Measurements from ENCODE around the gene JAG2.
"Not testable (repeated sequence)": the region's sequence is repeated elsewhere in the genome, so short reads cannot be mapped to it uniquely, and the experiment has no call there.

The JAG2 gene

DNA sequence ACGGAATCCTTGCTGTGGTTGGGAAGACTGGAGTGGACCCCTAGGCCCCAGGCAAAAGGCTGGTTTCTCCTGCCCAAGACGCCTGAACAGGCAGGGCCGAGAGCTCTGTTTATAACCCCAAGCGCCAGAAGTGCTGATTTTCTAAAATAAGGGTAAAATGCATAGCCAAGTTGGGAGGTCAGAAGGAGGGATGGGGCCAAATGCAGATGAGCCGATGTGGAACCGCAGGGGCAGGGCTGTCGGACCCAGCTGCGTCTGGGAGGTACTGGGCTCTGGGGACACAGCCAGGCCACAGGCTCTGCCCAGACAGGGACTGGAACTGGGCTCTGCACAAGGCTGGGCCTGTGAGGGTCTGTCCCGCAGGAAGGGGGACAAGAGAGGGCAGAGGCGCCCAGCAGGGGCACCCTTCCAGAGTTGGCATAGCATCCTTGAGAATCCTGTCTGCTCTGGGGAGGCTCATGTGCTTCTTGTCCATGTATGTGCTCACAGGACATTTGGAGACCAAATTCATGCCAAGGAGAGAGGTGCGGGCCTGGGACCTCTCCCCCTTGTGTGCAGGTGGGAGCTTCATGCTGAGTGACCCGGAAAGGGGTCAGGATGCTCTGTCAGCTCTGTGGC, 49.1 kb downstream of the JAG2 start:
- Mint-ChIP-seq H3K27ac (no peak overlapping the region), H3K27me3 (peaks cover 38 to 77% of the 10 kb centered on the region in 2 donors), H3K9me3 (peaks cover 0 to 8% of the 10 kb centered on the region in 2 donors), H3K4me3 (no peak overlapping the region), H3K4me1 (ENCODE audit: low read depth in 2 of 2) (peaks cover 0 to 4% of the 10 kb centered on the region in 2 donors), H3K36me3 (ENCODE audit: insufficient read depth) (peaks cover 3% of the 10 kb centered on the region)
- DNase-seq (no peak), ATAC-seq (replicated peaks) (no peak)

- ATAC-seq (replicated peaks), result no peak
- no peak overlapping the region for H3K4me3 Mint-ChIP-seq
- no peaks in the 10 kb centered on the region for H3K4me1 Mint-ChIP-seq (ENCODE audit: low read depth in 2 of 2)
- no peak for DNase-seq
- peaks cover 0 to 8% of the 10 kb centered on the region in 2 donors for H3K9me3 Mint-ChIP-seq
- peaks cover 3% of the 10 kb centered on the region for H3K36me3 Mint-ChIP-seq (ENCODE audit: insufficient read depth)
- H3K27ac Mint-ChIP-seq, result no peak overlapping the region
- H3K27me3 Mint-ChIP-seq, result peaks cover 32 to 71% of the 10 kb centered on the region in 2 donors
Observed at GRCh38 chr14:105118646-105119407, 49.7 kb downstream of the JAG2 start.

GRCh38 chr14:105117710-105118385, 50.7 kb downstream of the JAG2 start:
- Mint-ChIP-seq H3K9me3 (peaks cover 0 to 8% of the 10 kb centered on the region in 2 donors), H3K27ac (peak overlapping the region in 1 of 2 donors; percentile 32), H3K36me3 (ENCODE audit: insufficient read depth) (peaks cover 3% of the 10 kb centered on the region), H3K27me3 (peaks cover 25 to 61% of the 10 kb centered on the region in 2 donors), H3K4me3 (no peak overlapping the region), H3K4me1 (ENCODE audit: low read depth in 2 of 2) (no peaks in the 10 kb centered on the region)
- DNase-seq, result no peak
- ATAC-seq (replicated peaks), result no peak

DNA sequence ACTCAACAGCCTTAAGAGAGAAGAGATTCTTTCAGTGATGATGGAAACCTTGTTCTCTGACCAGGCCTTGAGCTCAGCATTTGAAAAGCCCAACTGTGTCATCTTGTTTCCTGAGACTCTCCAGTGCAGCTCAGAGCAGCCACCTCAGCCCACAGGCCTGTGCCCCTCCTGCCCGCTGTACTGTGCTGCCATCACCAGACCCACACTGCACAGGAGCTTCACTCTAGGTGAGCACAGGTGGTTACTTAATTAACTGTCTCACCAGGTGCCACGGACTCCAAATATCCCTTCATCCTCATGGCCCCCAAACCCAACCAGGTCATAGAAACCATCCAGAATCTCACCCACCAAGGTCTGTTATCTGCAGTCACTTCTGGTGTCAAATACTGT, 51.3 kb downstream of the JAG2 start:
- peak overlapping the region in 1 of 2 donors; percentile 32 for H3K27ac Mint-ChIP-seq

GRCh38 chr14:105116451-105117256, 51.9 kb downstream of the JAG2 start:
- Mint-ChIP-seq H3K36me3 (ENCODE audit: insufficient read depth) (peaks cover 3% of the 10 kb centered on the region), H3K4me3 (no peak overlapping the region), H3K27me3 (peaks cover 16 to 49% of the 10 kb centered on the region in 2 donors), H3K9me3 (no peaks in the 10 kb centered on the region), H3K4me1 (ENCODE audit: low read depth in 2 of 2) (no peaks in the 10 kb centered on the region), H3K27ac (peak overlapping the region in 1 of 2 donors; percentile 32)
- no peak for DNase-seq
- no peak for ATAC-seq (replicated peaks)

More for the DNA sequence above, 51.3 kb downstream of the JAG2 start:
- no peak for DNase-seq
- H3K9me3 Mint-ChIP-seq, result peaks cover 0 to 5% of the 10 kb centered on the region in 2 donors
- peaks cover 19 to 55% of the 10 kb centered on the region in 2 donors for H3K27me3 Mint-ChIP-seq
- peaks cover 3% of the 10 kb centered on the region for H3K36me3 Mint-ChIP-seq (ENCODE audit: insufficient read depth)
- no peak for ATAC-seq (replicated peaks)
- no peaks in the 10 kb centered on the region for H3K4me1 Mint-ChIP-seq (ENCODE audit: low read depth in 2 of 2)
- H3K4me3 Mint-ChIP-seq, result no peak overlapping the region

- H3K27me3 Mint-ChIP-seq, result peaks cover 30 to 31% of the 10 kb centered on the region in 2 donors
- not testable (repeated sequence) for H3K36me3 Mint-ChIP-seq (ENCODE audit: insufficient read depth); ATAC-seq (replicated peaks); H3K4me1 Mint-ChIP-seq (ENCODE audit: low read depth in 2 of 2); DNase-seq; H3K9me3 Mint-ChIP-seq; H3K4me3 Mint-ChIP-seq; H3K27ac Mint-ChIP-seq
Observed at GRCh38 chr14:105109243-105109642, 59.3 kb downstream of the JAG2 start.

DNA sequence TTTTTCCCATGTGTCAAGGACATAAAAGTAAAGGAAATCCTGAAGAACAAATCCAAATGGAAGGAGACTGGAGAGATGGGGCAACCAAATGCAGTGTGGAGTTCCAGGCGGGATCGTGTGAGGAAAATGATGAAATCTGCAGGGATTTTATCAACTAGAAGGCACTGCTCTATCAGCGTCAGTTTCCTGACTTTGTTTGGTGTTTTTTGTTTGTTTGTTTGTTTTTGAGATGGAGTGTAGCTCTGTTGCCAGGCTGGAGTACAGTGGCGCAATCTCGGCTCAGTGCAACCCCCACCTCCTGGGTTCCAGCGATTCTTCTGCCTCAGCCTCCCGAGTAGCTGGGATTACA, 60.1 kb downstream of the JAG2 start:
- DNase-seq, result no peak

DNA sequence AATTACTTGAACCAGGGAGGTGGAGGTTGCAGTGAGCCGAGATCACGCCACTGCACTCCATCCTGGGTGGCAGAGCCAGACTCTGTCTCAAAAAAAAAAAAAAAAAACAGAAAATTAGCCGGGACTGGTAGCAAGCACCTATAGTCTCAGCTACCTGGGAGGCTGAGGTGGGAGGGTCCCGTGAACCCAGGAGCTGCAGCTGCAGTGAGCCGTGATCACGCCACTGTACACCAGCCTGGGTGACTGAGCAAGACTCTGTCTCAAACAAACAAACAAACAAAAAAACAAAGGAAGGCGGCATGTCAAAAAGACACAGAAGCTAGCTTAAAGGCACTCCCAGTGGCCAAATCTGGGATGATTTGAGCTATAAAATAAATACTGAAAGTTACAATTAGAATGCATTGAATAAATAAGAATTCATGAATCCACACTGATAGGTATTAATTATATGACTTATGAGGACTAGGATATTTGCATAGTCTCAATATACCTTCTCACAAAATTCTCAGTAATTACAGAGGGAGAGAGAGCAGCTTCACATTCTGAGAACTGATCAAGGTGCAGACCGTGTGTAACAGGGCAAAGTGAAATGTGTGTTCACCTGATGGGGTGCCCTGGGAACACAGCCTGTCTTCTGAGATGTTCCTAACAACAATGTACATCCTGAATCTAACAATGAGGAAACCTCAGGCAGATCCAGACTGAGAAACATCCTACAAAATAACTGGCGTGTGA, 60.6 kb downstream of the JAG2 start:
- DNase-seq (no peak), ATAC-seq (replicated peaks) (no peak)
- H3K4me1 Mint-ChIP-seq (ENCODE audit: low read depth in 2 of 2), result no peaks in the 10 kb centered on the region
- H3K27me3 Mint-ChIP-seq, result peaks cover 43 to 44% of the 10 kb centered on the region in 2 donors
- H3K27ac Mint-ChIP-seq, result no peak overlapping the region
- H3K9me3 Mint-ChIP-seq, result no peaks in the 10 kb centered on the region
- H3K4me3 Mint-ChIP-seq, result no peak overlapping the region
- no peaks in the 10 kb centered on the region for H3K36me3 Mint-ChIP-seq (ENCODE audit: insufficient read depth)

More for the DNA sequence above, 60.1 kb downstream of the JAG2 start:
- H3K27me3 Mint-ChIP-seq, result peaks cover 37 to 39% of the 10 kb centered on the region in 2 donors
- H3K36me3 Mint-ChIP-seq (ENCODE audit: insufficient read depth), result no peaks in the 10 kb centered on the region
- no peaks in the 10 kb centered on the region for H3K4me1 Mint-ChIP-seq (ENCODE audit: low read depth in 2 of 2)
- no peak overlapping the region for H3K4me3 Mint-ChIP-seq
- H3K9me3 Mint-ChIP-seq, result no peaks in the 10 kb centered on the region
- no peak for ATAC-seq (replicated peaks)
- H3K27ac Mint-ChIP-seq, result no peak overlapping the region

- H3K4me3 Mint-ChIP-seq, result no peak overlapping the region
- H3K4me1 Mint-ChIP-seq (ENCODE audit: low read depth in 2 of 2), result no peaks in the 10 kb centered on the region
- ATAC-seq (replicated peaks) (no peak), DNase-seq (no peak)
- H3K9me3 Mint-ChIP-seq, result no peaks in the 10 kb centered on the region
- no peak overlapping the region for H3K27ac Mint-ChIP-seq
- H3K36me3 Mint-ChIP-seq (ENCODE audit: insufficient read depth), result no peaks in the 10 kb centered on the region
- H3K27me3 Mint-ChIP-seq, result peaks cover 48 to 50% of the 10 kb centered on the region in 2 donors
Observed at GRCh38 chr14:105107351-105107750, 61.2 kb downstream of the JAG2 start.

GRCh38 chr14:105105158-105105557, 63.4 kb downstream of the JAG2 start:
- no peaks in the 10 kb centered on the region for H3K9me3 Mint-ChIP-seq
- H3K27me3 Mint-ChIP-seq, result peaks cover 65 to 66% of the 10 kb centered on the region in 2 donors

GRCh38 chr14:105102893-105103292, 65.7 kb downstream of the JAG2 start:
- DNase-seq (no peak), ATAC-seq (replicated peaks) (no peak)
- Mint-ChIP-seq H3K4me3 (no peak overlapping the region), H3K27ac (no peak overlapping the region), H3K4me1 (ENCODE audit: low read depth in 2 of 2) (no peaks in the 10 kb centered on the region), H3K27me3 (peaks cover 62 to 71% of the 10 kb centered on the region in 2 donors), H3K9me3 (no peaks in the 10 kb centered on the region), H3K36me3 (ENCODE audit: insufficient read depth) (no peaks in the 10 kb centered on the region)

More at GRCh38 chr14:105105158-105105557, 63.4 kb downstream of the JAG2 start:
- Mint-ChIP-seq H3K36me3 (ENCODE audit: insufficient read depth) (no peaks in the 10 kb centered on the region), H3K27ac (no peak overlapping the region), H3K4me1 (ENCODE audit: low read depth in 2 of 2) (no peaks in the 10 kb centered on the region), H3K4me3 (no peak overlapping the region)
- ATAC-seq (replicated peaks) (no peak), DNase-seq (no peak)

- no peaks in the 10 kb centered on the region for H3K9me3 Mint-ChIP-seq
- H3K4me3 Mint-ChIP-seq, result no peak overlapping the region
- H3K36me3 Mint-ChIP-seq (ENCODE audit: insufficient read depth), result no peaks in the 10 kb centered on the region
- DNase-seq (no peak), ATAC-seq (replicated peaks) (no peak)
- no peaks in the 10 kb centered on the region for H3K4me1 Mint-ChIP-seq (ENCODE audit: low read depth in 2 of 2)
- H3K27me3 Mint-ChIP-seq, result peaks cover 58 to 67% of the 10 kb centered on the region in 2 donors
- H3K27ac Mint-ChIP-seq, result no peak overlapping the region
Observed at GRCh38 chr14:105102361-105102870, 66.2 kb downstream of the JAG2 start.
